HG03159 (cell line): ENCODE measurements around the gene B3GALNT2.

Experiments
- ATAC-seq: cut with Tn5 transposase; IDR thresholded peaks from one replicate; pipeline ENCODE4 v1.9.1; 2021; ENCODE audit warnings: mild to moderate bottlenecking, moderate library complexity; ENCODE audit not compliant: unreplicated experiment

B3GALNT2 gene

GRCh38 chr1:235411489-235412486, 92.5 kb downstream of the B3GALNT2 start:
- no peak for ATAC-seq

- ATAC-seq: no peak
Observed at GRCh38 chr1:235410467-235410866, 93.8 kb downstream of the B3GALNT2 start.

GRCh38 chr1:235409042-235409820, 95.0 kb downstream of the B3GALNT2 start:
- no peak for ATAC-seq

DNA sequence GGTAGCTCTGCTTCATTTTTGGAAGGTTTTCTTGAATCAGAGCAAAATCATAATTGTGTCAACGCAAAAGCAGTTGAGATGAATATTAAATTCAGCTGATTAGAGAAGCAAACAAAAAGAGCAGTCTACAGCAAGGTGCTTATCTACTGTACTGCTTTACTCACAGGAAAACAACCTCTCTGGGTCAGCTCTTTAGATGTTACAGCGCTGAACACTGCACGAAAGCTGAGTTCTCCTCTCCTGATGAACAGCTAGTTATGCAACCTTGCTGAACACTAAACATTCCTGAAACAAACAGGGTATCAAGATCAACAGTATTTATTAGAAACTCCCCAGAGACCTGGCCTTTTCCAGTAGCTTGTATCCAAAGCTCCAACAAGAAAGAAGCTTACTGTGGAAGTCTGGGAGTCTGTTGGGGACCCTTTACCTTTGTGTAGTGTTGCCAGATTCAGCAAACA, 95.7 kb downstream of the B3GALNT2 start:
- ATAC-seq: no peak

DNA sequence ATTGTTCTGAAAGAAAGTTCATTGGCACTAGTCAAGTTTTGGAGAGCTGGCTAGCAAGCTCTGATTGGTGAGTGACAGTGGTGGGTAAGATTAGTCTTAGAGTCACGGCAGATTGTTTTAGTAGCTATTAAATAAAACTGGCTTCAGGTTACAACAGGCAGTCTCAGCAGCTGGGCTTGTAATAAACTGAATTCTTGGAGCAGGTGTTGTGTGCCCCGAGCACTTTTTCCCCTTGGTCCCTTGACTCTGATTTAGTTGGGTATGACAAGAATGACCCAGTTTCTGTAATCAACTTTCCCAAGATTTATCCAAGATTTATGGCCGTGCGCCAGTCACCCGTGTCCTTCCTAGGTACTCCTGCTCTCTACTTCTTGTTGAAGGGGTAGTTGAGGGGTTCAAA, 96.8 kb downstream of the B3GALNT2 start:
- ATAC-seq: no peak

- ATAC-seq: no peak
Observed at GRCh38 chr1:235404190-235404589, 100.1 kb downstream of the B3GALNT2 start.

- no peak for ATAC-seq
Observed at GRCh38 chr1:235403593-235403992, 100.7 kb downstream of the B3GALNT2 start.

DNA sequence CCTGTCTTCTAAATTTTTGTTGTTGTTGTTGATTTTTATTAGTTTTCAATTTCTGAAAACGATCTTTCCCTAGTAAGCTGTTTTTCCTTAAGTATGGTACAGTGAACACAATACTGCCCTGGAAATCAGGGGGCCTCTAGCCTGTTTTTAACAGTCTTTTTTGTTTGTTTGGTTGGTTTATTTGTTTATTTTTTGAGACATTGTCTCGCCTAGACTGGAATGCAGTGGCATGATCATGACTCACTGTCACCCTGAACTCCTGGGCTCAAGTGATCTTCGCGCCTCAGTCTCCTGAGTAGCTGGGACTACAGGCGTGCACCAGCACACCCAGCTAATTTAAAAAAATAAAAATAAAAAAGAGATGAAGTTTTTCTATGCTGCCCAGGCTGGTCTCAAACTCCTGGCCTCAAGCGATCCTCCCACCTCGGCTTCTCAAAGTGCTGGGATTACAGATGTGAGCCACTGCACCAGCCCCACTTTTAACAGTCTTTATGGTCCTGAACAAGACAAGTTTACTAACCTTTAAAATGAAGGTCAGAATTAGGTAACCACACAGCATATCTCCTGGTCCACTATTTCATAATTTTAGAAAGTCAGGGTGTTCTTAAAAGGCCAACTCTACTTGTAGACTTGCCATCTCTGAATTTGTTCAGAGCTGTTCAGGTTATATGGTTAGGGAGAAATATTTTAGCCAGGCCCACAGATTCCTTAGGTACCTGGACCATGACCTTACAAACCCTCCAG, 101.6 kb downstream of the B3GALNT2 start:
- no peak for ATAC-seq

DNA sequence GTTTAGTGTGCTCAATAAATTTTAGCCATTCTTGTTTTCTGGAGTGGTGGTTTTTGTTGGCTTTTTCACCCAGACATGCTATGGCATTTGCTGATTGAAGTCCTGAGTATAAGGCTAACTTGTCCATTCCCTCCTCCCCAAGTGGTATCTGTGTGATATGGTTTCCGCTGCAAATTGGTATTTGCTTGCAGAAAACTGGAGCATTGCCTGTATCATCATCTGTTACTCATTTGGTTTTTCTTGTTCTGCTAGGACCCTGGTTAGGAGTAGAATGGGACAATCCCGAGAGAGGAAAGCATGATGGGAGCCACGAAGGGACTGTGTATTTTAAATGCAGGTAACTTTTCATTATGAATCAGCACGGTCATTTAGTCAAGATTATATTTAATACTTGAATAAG, 103.0 kb downstream of the B3GALNT2 start:
- ATAC-seq: no peak
